Measurements from ENCODE around the gene PLPPR2.
"Not testable (repeated sequence)": the region's sequence is repeated elsewhere in the genome, so short reads cannot be mapped to it uniquely, and the experiment has no call there.

The PLPPR2 gene

GRCh38 chr19:11401808-11402543 lies 46.7 kb downstream of the PLPPR2 start:
- no peak for DNase-seq (ENCODE audit: low read depth)

GRCh38 chr19:11404588-11405222 lies 49.5 kb downstream of the PLPPR2 start:
- no peak for DNase-seq (ENCODE audit: low read depth)

- DNase-seq (ENCODE audit: low read depth), result no peak
Observed at GRCh38 chr19:11405846-11406643, 50.8 kb downstream of the PLPPR2 start.

GRCh38 chr19:11406703-11407236 lies 51.5 kb downstream of the PLPPR2 start:
- DNase-seq (ENCODE audit: low read depth), result not testable (repeated sequence)

- DNase-seq (ENCODE audit: low read depth), result no peak
Observed at GRCh38 chr19:11408591-11408990, 53.4 kb downstream of the PLPPR2 start.

GRCh38 chr19:11410682-11411081 lies 55.5 kb downstream of the PLPPR2 start:
- no peak for DNase-seq (ENCODE audit: low read depth)

GRCh38 chr19:11414544-11414943 lies 59.3 kb downstream of the PLPPR2 start:
- no peak for DNase-seq (ENCODE audit: low read depth)

Measured in stimulated activated CD8-positive, alpha-beta memory T cell treated with anti-CD3 and anti-CD28 coated beads, Interleukin-15, amount 100 ng/mL, for 1 hour (primary cell).